Mesodermal cell (in vitro differentiated cells): ENCODE measurements around the gene SNORC.
"Not testable (repeated sequence)": the region's sequence is repeated elsewhere in the genome, so short reads cannot be mapped to it uniquely, and the experiment has no call there.

Source experiments
- H3K27ac ChIP-seq: 2 replicates; pipeline ENCODE4 v1.7.0; 2013; ENCODE audit warnings: mild to moderate bottlenecking, low read depth, low read length, moderate library complexity; ENCODE audit not compliant: severe bottlenecking
- H3K36me3 ChIP-seq: 2 replicates; pipeline ENCODE4 v1.7.1; 2013; ENCODE audit warnings: mild to moderate bottlenecking, low read length, moderate library complexity; ENCODE audit not compliant: control insufficient read depth, insufficient read depth
- H3K4me1 ChIP-seq: one replicate; pipeline ENCODE4 v1.7.1; 2013; ENCODE audit warnings: mild to moderate bottlenecking, low read length; ENCODE audit not compliant: insufficient read depth, control insufficient read depth, poor library complexity, severe bottlenecking
- H3K4me3 ChIP-seq: 2 replicates; pipeline ENCODE4 v1.7.0; 2013; ENCODE audit warnings: low read length, control low read depth, mild to moderate bottlenecking; ENCODE audit not compliant: insufficient read depth, poor library complexity, severe bottlenecking; ENCODE audit errors: extremely low read depth
- H3K9me3 ChIP-seq: 2 replicates; pipeline ENCODE4 v1.7.1; 2013; ENCODE audit warnings: mild to moderate bottlenecking, low read length, moderate library complexity; ENCODE audit not compliant: control insufficient read depth
- WGBS, 2 experiments: methylation state at CpG; one replicate each; pipeline ENCODE4 v1.1.5; 2013; ENCODE audit warnings: missing lambda C conversion rate in 2 of 2; ENCODE audit not compliant: insufficient coverage in 2 of 2; 5-methylcytosine and 5-hydroxymethylcytosine counted together

Gene SNORC

GRCh38 chr2:232896720-232897597, 26.9 kb downstream of the SNORC start:
- H3K27ac ChIP-seq, result no peak overlapping the region
- no peak overlapping the region for H3K4me3 ChIP-seq
- no peaks in the 10 kb centered on the region for H3K36me3 ChIP-seq
- H3K9me3 ChIP-seq, result no peaks in the 10 kb centered on the region
- peaks cover 9% of the 10 kb centered on the region for H3K4me1 ChIP-seq
- WGBS, 2 experiments, result 85 to 89% methylated on average over 4 to 5 of the region's 9 CpGs

- 92 to 94% methylated on average over 21 to 23 of the region's 24 CpGs for WGBS, 2 experiments
Observed at GRCh38 chr2:232897598-232898408, 27.7 kb downstream of the SNORC start.

GRCh38 chr2:232898592-232899543, 28.8 kb downstream of the SNORC start:
- H3K9me3 ChIP-seq, result no peaks in the 10 kb centered on the region
- peaks cover 19% of the 10 kb centered on the region for H3K4me1 ChIP-seq
- no peaks in the 10 kb centered on the region for H3K36me3 ChIP-seq
- H3K27ac ChIP-seq, result no peak overlapping the region
- 87 to 89% methylated on average over 18 of the region's 18 CpGs for WGBS, 2 experiments
- H3K4me3 ChIP-seq, result no peak overlapping the region

More at GRCh38 chr2:232897598-232898408, 27.7 kb downstream of the SNORC start:
- Histone ChIP-seq H3K9me3 (no peaks in the 10 kb centered on the region), H3K4me1 (peaks cover 17% of the 10 kb centered on the region), H3K27ac (no peak overlapping the region), H3K36me3 (no peaks in the 10 kb centered on the region), H3K4me3 (no peak overlapping the region)

GRCh38 chr2:232900811-232901735, 31.0 kb downstream of the SNORC start:
- Histone ChIP-seq H3K4me1 (peaks cover 19% of the 10 kb centered on the region), H3K27ac (peak overlapping the region; percentile 52), H3K9me3 (no peaks in the 10 kb centered on the region), H3K36me3 (no peaks in the 10 kb centered on the region), H3K4me3 (no peak overlapping the region)
- 34 to 38% methylated on average over 29 to 36 of the region's 43 CpGs for WGBS, 2 experiments

DNA sequence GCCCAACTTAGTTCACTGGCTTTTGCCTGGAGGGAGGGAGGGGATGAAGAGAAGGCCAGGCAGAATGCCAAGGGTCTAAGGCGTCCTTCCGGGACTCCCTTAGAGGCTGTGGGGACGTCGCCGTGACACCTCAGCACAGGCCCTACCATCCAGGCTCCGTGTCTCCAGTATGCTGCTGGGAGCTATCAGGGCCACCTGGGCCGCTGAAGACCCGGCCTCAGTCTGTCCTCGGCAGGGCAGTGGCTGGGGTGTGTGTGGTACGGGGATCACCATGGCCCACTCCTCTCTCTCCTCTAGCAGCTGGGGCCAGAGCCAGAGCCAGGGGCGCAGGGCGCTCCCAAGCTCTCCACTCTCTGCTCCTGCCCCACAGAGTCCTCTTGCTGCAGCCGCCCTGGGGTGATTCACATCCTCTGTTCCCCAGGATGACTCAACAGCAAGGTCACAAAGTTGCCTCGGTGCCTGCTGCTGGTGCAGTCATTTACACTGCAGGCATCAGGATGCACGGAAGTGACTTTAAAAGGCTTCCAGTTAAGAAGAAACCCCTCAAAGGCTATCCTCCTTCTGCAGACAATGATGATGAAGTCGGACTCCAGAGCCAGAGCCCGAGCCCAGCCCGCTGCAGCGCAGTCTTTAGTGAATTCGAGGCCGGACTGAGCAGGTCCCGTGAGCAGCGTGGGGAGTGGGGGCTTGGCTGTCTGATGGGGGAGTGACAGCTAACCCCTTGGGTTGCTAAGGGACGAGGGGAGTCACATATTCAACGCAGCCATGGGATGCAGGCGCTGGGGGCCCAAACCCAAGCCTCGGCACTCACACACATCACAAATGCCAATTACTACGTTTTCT, 31.9 kb downstream of the SNORC start:
- H3K9me3 ChIP-seq, result no peaks in the 10 kb centered on the region
- peak overlapping the region; percentile 52 for H3K27ac ChIP-seq
- H3K36me3 ChIP-seq, result no peaks in the 10 kb centered on the region
- no peak overlapping the region for H3K4me3 ChIP-seq
- WGBS, 2 experiments, result 46 to 47% methylated on average over 15 to 23 of the region's 28 CpGs
- H3K4me1 ChIP-seq, result peaks cover 19% of the 10 kb centered on the region

DNA sequence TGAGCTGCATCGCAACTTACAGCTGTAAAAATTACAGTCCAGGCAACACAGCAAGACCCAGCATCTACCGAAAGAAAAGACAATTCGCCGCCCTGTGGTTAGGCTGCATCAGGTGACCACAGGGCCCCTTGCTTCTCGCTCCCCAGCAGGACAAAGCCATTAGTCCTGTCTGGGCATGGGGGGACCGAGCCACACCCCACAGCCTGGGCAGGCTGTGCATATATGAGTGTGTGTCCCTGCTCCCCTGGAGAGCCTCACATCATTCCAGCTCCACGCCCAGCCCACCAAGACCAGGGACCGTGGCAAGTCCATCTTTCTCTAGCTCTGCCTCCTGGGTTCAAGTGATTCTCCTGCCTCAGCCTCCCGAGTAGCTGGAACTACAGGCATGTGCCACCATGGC, 33.9 kb downstream of the SNORC start:
- no peak overlapping the region for H3K27ac ChIP-seq
- peaks cover 19% of the 10 kb centered on the region for H3K4me1 ChIP-seq
- H3K4me3 ChIP-seq, result no peak overlapping the region
- H3K9me3 ChIP-seq, result no peaks in the 10 kb centered on the region
- no peaks in the 10 kb centered on the region for H3K36me3 ChIP-seq
- 91 to 95% methylated on average over 6 to 8 of the region's 9 CpGs for WGBS, 2 experiments

GRCh38 chr2:232906867-232907717, 37.0 kb downstream of the SNORC start:
- H3K4me3 ChIP-seq, H3K36me3 ChIP-seq, H3K4me1 ChIP-seq, H3K27ac ChIP-seq, H3K9me3 ChIP-seq: not testable (repeated sequence)
- WGBS, 2 experiments, result 89 to 93% methylated on average over 4 to 6 of the region's 10 CpGs

- not testable (repeated sequence) for H3K9me3 ChIP-seq, H3K4me1 ChIP-seq
- WGBS, 2 experiments, result 96 to 100% methylated on average over 4 to 5 of the region's 9 CpGs
Observed at GRCh38 chr2:232907718-232908085, 37.6 kb downstream of the SNORC start.

More at GRCh38 chr2:232907718-232908085, 37.6 kb downstream of the SNORC start:
- H3K27ac ChIP-seq, H3K4me3 ChIP-seq, H3K36me3 ChIP-seq: not testable (repeated sequence)
